Ishikawa (cell line): Measurements from ENCODE around the gene FXYD7.

Experiments used
- CEBPB ChIP-seq: IDR thresholded peaks from 2 replicates; pipeline ENCODE4 v1.6.1; 2012
- CREB1 ChIP-seq: IDR thresholded peaks from 2 replicates; pipeline ENCODE4 v1.6.1; 2012; ENCODE audit warnings: low read depth
- EGR1 ChIP-seq: IDR thresholded peaks from 2 replicates; pipeline ENCODE4 v1.6.1; 2012
- EP300 ChIP-seq: IDR thresholded peaks from 2 replicates; pipeline ENCODE4 v1.6.1; 2012; ENCODE audit warnings: borderline replicate concordance
- FOXM1 ChIP-seq: IDR thresholded peaks from 2 replicates; pipeline ENCODE4 v1.6.1; 2012; ENCODE audit warnings: low read depth, borderline replicate concordance
- MAX ChIP-seq: IDR thresholded peaks from 2 replicates; pipeline ENCODE4 v1.6.1; 2012
- NFIC ChIP-seq: IDR thresholded peaks from 2 replicates; pipeline ENCODE4 v1.6.1; 2012
- RAD21 ChIP-seq: IDR thresholded peaks from 2 replicates; pipeline ENCODE4 v1.6.1; 2012; ENCODE audit warnings: low read depth
- TAF1 ChIP-seq: IDR thresholded peaks from 2 replicates; pipeline ENCODE4 v1.6.1; 2012; ENCODE audit warnings: low read depth, mild to moderate bottlenecking
- TCF12 ChIP-seq: IDR thresholded peaks from 2 replicates; pipeline ENCODE4 v1.6.1; 2012; ENCODE audit warnings: low read depth
- TEAD4 ChIP-seq: IDR thresholded peaks from 2 replicates; pipeline ENCODE4 v1.6.1; 2012
- YY1 ChIP-seq: IDR thresholded peaks from 2 replicates; pipeline ENCODE4 v1.6.1; 2012; ENCODE audit warnings: low read depth
- ZBTB7A ChIP-seq: IDR thresholded peaks from 2 replicates; pipeline ENCODE4 v1.6.1; 2012; ENCODE audit warnings: low read depth
- TF ChIP-seq, protein P1 (sequence below): IDR thresholded peaks from 2 replicates; pipeline ENCODE4 v1.6.1; 2012
- TF ChIP-seq, protein P2 (sequence below): IDR thresholded peaks from 2 replicates; pipeline ENCODE4 v1.6.1; 2012; ENCODE audit warnings: low read depth, mild to moderate bottlenecking

The FXYD7 gene

GRCh38 chr19:35122687-35123551, 20.1 kb upstream of the FXYD7 start:
- TF ChIP-seq CEBPB, result 0 out of 2 replicates have a peak, but pooled peaks have one; percentile 34
- TF ChIP-seq TCF12, result no peak
- TF ChIP-seq NFIC, result no peak
- TF ChIP-seq, protein P1, sequence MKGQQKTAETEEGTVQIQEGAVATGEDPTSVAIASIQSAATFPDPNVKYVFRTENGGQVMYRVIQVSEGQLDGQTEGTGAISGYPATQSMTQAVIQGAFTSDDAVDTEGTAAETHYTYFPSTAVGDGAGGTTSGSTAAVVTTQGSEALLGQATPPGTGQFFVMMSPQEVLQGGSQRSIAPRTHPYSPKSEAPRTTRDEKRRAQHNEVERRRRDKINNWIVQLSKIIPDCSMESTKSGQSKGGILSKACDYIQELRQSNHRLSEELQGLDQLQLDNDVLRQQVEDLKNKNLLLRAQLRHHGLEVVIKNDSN, result no peak
- TF ChIP-seq YY1, result no peak
- TF ChIP-seq MAX, result no peak

DNA sequence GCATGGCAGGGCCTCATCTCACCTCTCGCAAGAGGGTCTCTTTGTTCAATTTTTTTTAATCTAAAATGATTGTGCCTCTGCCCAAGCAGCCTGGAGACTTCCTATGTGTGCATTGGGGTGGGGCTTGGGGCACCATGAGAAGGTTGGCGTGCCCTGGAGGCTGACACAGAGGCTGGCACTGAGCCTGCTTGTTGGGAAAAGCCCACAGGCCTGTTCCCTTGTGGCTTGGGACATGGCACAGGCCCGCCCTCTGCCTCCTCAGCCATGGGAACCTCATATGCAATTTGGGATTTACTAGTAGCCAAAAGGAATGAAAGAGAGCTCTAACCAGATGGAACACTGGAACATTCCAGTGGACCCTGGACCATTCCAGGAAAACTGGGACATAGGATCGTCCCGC, 19.5 kb upstream of the FXYD7 start:
- no peak for TF ChIP-seq CREB1
- TF ChIP-seq TCF12, result no peak
- TF ChIP-seq TAF1, result no peak
- TF ChIP-seq, protein P1, result no peak
- TF ChIP-seq TEAD4, result no peak
- TF ChIP-seq EGR1, result no peak
- TF ChIP-seq CEBPB, result no peak
- no peak for TF ChIP-seq EP300
- TF ChIP-seq RAD21, result no peak
- TF ChIP-seq YY1, result no peak
- no peak for TF ChIP-seq FOXM1
- TF ChIP-seq, protein P2, sequence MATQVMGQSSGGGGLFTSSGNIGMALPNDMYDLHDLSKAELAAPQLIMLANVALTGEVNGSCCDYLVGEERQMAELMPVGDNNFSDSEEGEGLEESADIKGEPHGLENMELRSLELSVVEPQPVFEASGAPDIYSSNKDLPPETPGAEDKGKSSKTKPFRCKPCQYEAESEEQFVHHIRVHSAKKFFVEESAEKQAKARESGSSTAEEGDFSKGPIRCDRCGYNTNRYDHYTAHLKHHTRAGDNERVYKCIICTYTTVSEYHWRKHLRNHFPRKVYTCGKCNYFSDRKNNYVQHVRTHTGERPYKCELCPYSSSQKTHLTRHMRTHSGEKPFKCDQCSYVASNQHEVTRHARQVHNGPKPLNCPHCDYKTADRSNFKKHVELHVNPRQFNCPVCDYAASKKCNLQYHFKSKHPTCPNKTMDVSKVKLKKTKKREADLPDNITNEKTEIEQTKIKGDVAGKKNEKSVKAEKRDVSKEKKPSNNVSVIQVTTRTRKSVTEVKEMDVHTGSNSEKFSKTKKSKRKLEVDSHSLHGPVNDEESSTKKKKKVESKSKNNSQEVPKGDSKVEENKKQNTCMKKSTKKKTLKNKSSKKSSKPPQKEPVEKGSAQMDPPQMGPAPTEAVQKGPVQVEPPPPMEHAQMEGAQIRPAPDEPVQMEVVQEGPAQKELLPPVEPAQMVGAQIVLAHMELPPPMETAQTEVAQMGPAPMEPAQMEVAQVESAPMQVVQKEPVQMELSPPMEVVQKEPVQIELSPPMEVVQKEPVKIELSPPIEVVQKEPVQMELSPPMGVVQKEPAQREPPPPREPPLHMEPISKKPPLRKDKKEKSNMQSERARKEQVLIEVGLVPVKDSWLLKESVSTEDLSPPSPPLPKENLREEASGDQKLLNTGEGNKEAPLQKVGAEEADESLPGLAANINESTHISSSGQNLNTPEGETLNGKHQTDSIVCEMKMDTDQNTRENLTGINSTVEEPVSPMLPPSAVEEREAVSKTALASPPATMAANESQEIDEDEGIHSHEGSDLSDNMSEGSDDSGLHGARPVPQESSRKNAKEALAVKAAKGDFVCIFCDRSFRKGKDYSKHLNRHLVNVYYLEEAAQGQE, result no peak
- no peak for TF ChIP-seq MAX
- no peak for TF ChIP-seq ZBTB7A
- TF ChIP-seq NFIC, result no peak

DNA sequence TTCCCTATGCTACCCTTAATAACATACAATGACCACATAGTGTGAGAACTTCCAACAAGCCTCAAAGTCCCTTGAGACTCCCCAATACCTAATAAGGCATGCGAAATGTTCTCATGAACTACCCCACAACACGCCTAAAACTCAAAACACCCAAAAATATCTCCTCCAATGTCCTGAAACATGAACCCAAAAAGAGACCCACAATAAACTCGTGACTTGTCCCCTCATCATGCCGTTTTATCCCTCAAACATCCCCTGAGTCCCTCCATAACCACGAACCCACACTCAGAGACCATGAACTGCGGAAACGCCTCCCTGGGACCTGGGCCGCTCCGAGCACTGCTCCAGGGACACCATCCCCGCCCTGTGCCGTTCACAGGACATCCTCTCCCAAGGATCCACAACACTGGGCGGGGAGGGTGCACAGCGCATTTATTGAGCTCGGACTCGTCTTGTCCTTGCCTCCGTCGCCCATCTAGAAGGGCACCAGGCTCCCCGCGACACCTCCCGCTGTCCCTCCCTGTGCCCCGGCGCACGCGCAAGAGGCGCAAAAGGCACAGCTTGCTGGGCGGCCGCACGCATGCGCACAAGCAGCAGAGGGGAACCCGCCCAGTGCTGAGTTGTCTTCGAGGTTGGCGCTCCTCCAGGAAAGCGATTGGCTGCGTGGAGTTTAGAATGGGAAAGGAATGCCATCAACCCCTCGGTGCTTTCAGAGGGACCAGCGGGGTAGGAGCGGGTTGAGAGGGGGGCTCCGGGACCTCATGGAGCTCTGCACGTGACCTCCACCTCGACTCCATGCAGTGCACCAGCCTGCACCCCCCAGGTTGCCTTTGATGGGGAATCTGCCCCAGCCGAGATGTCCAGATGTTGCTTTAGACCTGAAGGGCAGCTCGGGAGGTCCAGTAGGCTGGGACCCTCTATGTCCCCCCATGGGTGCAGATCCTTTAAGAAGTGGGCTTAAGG, 18.7 kb upstream of the FXYD7 start:
- TF ChIP-seq RAD21 (no peak), EGR1 (no peak), MAX (peak; percentile 91), YY1 (peak; percentile 15; the same call in 1 of the 2 replicates), CREB1 (no peak), NFIC (0 out of 2 replicates have a peak, but pooled peaks have one; percentile 42)
- TF ChIP-seq, protein P1, result peak; percentile 75

GRCh38 chr19:35125270-35125717, 17.8 kb upstream of the FXYD7 start:
- TF ChIP-seq TEAD4, result no peak
- TF ChIP-seq, protein P1, result no peak
- TF ChIP-seq FOXM1, result no peak
- no peak for TF ChIP-seq ZBTB7A
- no peak for TF ChIP-seq TCF12
- TF ChIP-seq, protein P2, result no peak
- TF ChIP-seq CREB1, result no peak
- no peak for TF ChIP-seq TAF1
- TF ChIP-seq RAD21, result no peak
- TF ChIP-seq MAX, result no peak
- no peak for TF ChIP-seq EGR1
- no peak for TF ChIP-seq EP300
- no peak for TF ChIP-seq YY1
- TF ChIP-seq NFIC, result no peak
- no peak for TF ChIP-seq CEBPB
